Activated CD4-positive, alpha-beta memory T cell treated with anti-CD3 and anti-CD28 coated beads, Interleukin-2, amount 10 ng/mL, durations not matched to agents 7 days and 5 days (primary cell): ENCODE measurements around the gene GID8. TPM values are rescaled to one million over a fixed set of nuclear protein-coding genes. Genes with fewer than 3 reads are reported as not detected.

Source experiments
- CTCF ChIA-PET: fragments of 350-600 bp; sonication (Branson Sonifier 250); formaldehyde crosslinking; loops from one replicate; lab custom pipeline; 2021; ENCODE audit warnings: antibody characterized with exemption, inconsistent platforms; lab: Charles Lee
- POLR2A ChIA-PET: fragments of 350-600 bp; sonication (Branson Sonifier 250); formaldehyde crosslinking; loops from one replicate; lab custom pipeline; 2021; ENCODE audit warnings: antibody characterized with exemption; lab: Charles Lee
- DNase-seq: peaks from one replicate; pipeline ENCODE4 v3.0.0-alpha.2; 2020
- H3K27ac Mint-ChIP-seq: one replicate; pipeline ENCODE4 v1.8.0; 2021; ENCODE audit warnings: mild to moderate bottlenecking, mixed read lengths
- H3K27me3 Mint-ChIP-seq: one replicate; pipeline ENCODE4 v1.8.0; 2021; ENCODE audit warnings: mixed read lengths
- H3K36me3 Mint-ChIP-seq: one replicate; pipeline ENCODE4 v1.8.0; 2021; ENCODE audit warnings: low read depth, mixed read lengths
- H3K4me1 Mint-ChIP-seq: one replicate; pipeline ENCODE4 v1.8.0; 2021; ENCODE audit warnings: mixed read lengths
- H3K4me3 Mint-ChIP-seq: one replicate; pipeline ENCODE4 v1.8.0; 2021; ENCODE audit warnings: mild to moderate bottlenecking, mixed read lengths
- H3K9me3 Mint-ChIP-seq: one replicate; pipeline ENCODE4 v1.8.0; 2021; ENCODE audit warnings: mixed read lengths
- total RNA-seq, 2 experiments: library from RNA; stranded (reverse); gene quantifications; one replicate each; pipeline ENCODE4 v1.2.3, GENCODE V29; 2021

The GID8 gene
- 10 to 100 TPM; 31.9 to 32.8 TPM for total RNA-seq

DNA sequence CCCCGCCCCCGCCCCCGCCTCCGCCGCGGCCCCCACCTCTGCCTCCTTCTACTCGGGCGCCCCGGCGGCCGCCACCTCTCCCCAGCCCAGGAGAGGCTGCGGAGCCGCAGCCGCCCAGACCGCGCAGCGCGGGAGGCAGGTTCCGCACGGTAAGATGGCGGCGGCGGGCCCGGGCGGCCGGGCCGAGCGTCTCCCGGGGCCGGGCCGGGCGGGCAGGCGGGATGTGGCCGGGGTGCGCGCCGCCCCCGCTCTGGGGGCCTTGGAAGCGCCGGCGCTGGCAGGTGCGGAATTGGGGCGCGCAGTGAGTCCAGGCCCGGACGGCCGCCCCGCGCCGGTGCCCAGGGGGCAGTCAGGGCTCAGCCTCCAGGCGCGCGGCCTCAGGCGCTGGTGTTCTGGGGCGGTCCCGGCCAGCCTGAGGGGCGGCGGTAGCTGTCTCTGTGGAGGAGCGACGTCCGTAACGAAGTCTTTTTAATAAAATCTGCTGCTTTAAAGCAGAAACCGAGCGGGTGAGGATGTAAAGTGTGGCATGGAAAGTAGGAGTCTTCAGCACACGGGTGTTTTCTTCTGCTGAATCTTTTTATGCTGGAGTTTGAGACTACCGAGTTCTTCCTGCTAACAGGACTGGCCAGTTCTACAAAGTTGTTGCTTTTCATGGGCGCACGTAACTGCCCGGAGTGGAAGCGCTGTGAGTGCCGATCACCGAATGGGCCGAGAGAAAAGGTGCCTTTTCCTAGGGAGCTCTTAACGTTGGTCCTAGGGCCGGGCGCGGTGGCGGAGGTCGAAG is at the start of gene GID8:
Gene GID8, plus strand, starts transcription at position 43 of the 784 bp plus-strand sequence. CDS start 3,356 bp downstream, outside the sequence.
- Mint-ChIP-seq H3K4me1 (peaks cover 32% of the 10 kb centered on the region), H3K27me3 (no peaks in the 10 kb centered on the region), H3K27ac (peak within 1 kb of the TSS; percentile 94), H3K36me3 (peaks cover 38% of the 10 kb centered on the region), H3K4me3 (peak within 1 kb of the TSS; percentile 99), H3K9me3 (no peaks in the 10 kb centered on the region)
- POLR2A ChIA-PET = interaction anchor here (0.8 to 7.2 kb wide), 10 partner anchors 10 to 76 kb away, joined by 3 to 230 read pairs (median 6); partner anchors contain the start of genes DIDO1 and TCFL5
- no peak for DNase-seq
- CTCF ChIA-PET = interaction anchor here (1.2 to 3.2 kb wide), 7 partner anchors 10 to 36 kb away, joined by 3 to 16 read pairs (median 12); no protein-coding TSS in a partner anchor

- H3K27ac Mint-ChIP-seq = no peak overlapping the region
Measured at GRCh38 chr20:62888406-62888805, 49.5 kb upstream of the GID8 start.

DNA sequence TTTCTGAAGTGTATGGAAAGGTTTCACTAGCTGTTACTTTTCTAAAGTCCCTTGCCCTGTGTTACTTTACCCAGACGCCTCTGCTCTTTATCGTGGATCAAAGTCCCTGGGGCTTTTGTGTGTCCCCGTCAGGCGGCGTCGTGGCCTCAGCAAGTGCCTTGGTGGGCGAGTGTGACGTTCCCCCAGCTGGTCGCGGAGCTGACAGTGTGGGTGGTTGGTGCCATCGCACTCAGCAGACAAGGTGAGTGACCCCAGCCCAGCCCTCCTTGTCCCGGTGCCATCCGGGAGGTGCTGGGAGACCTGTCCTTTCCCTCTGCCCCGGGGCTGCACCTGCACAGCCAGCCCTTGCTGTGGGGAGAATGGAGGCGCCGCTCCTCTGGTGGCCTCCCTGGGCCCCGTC is 49.0 kb upstream of the GID8 start:
- H3K4me3 Mint-ChIP-seq = no peak overlapping the region
- no peak for DNase-seq
- ChIA-PET POLR2A (interaction anchor here (1.4 to 2.5 kb wide), 2 partner anchors 10 to 27 kb away, joined by 3 to 13 read pairs; partner anchors contain the start of gene TCFL5), CTCF (interaction anchor here (0.6 kb wide), 1 partner anchor 587 kb away, joined by 3 read pairs; no protein-coding TSS in a partner anchor)
- no peaks in the 10 kb centered on the region for H3K27me3 Mint-ChIP-seq
- peaks cover 74% of the 10 kb centered on the region for H3K36me3 Mint-ChIP-seq
- H3K9me3 Mint-ChIP-seq = no peaks in the 10 kb centered on the region
- H3K27ac Mint-ChIP-seq = no peak overlapping the region
- H3K4me1 Mint-ChIP-seq = peaks cover 38% of the 10 kb centered on the region

More at GRCh38 chr20:62888406-62888805, 49.5 kb upstream of the GID8 start:
- DNase-seq = no peak
- H3K4me1 Mint-ChIP-seq = peaks cover 35% of the 10 kb centered on the region
- no peaks in the 10 kb centered on the region for H3K9me3 Mint-ChIP-seq
- H3K27me3 Mint-ChIP-seq = no peaks in the 10 kb centered on the region
- no peak overlapping the region for H3K4me3 Mint-ChIP-seq
- peaks cover 69% of the 10 kb centered on the region for H3K36me3 Mint-ChIP-seq
- POLR2A ChIA-PET = interaction anchor here (1.4 to 2.5 kb wide), 2 partner anchors 10 to 27 kb away, joined by 3 to 13 read pairs; partner anchors contain the start of gene TCFL5
- CTCF ChIA-PET = interaction anchor here (0.6 kb wide), 1 partner anchor 586 kb away, joined by 3 read pairs; no protein-coding TSS in a partner anchor

DNA sequence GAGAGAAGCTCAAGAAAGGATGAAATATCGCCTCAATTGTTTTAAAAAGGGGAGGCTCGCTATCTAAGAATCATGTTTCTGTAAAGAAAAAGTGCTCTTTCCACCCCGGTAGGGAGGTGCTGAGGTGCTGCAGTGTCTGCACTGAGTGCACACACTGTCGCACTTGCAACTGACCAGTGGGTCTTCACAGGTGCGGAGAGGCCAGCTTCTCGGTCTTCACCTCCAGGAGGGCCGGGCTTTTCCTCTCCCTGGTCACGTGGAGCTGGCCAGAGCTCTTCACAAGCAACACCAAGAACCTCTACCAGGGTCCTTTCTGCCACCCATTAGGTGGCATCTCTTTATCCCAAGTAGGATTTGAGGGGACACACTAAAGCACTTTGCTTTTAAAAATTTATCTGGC is 48.5 kb upstream of the GID8 start:
- Mint-ChIP-seq H3K27me3 (no peaks in the 10 kb centered on the region), H3K9me3 (no peaks in the 10 kb centered on the region), H3K4me1 (peaks cover 38% of the 10 kb centered on the region), H3K27ac (no peak overlapping the region), H3K4me3 (no peak overlapping the region), H3K36me3 (peaks cover 78% of the 10 kb centered on the region)
- ChIA-PET CTCF (no interaction called here), POLR2A (interaction anchor here (1.2 to 2.5 kb wide), 3 partner anchors 9 to 28 kb away, joined by 3 to 13 read pairs (median 4); partner anchors contain the start of gene TCFL5)
- no peak for DNase-seq

- ChIA-PET POLR2A (interaction anchor here (1.2 kb wide), 1 partner anchor 14 kb away, joined by 4 read pairs; no protein-coding TSS in a partner anchor), CTCF (interaction anchor here (1.7 to 2.5 kb wide), 2 partner anchors 10 to 11 kb away, joined by 4 to 12 read pairs; no protein-coding TSS in a partner anchor)
- Mint-ChIP-seq H3K27me3 (no peaks in the 10 kb centered on the region), H3K36me3 (peaks cover 78% of the 10 kb centered on the region), H3K9me3 (no peaks in the 10 kb centered on the region), H3K27ac (no peak overlapping the region), H3K4me3 (no peak overlapping the region), H3K4me1 (peaks cover 38% of the 10 kb centered on the region)
- no peak for DNase-seq
Measured at GRCh38 chr20:62889871-62890270, 48.1 kb upstream of the GID8 start.

- no peaks in the 10 kb centered on the region for H3K27me3 Mint-ChIP-seq
- H3K4me3 Mint-ChIP-seq = no peak overlapping the region
- no peak for DNase-seq
- H3K9me3 Mint-ChIP-seq = no peaks in the 10 kb centered on the region
- H3K36me3 Mint-ChIP-seq = peaks cover 84% of the 10 kb centered on the region
- CTCF ChIA-PET = interaction anchor here (1.7 to 2.5 kb wide), 2 partner anchors 9 to 11 kb away, joined by 4 to 12 read pairs; no protein-coding TSS in a partner anchor
- H3K27ac Mint-ChIP-seq = peak overlapping the region; percentile 34
- POLR2A ChIA-PET = interaction anchor here (1.1 to 1.2 kb wide), 2 partner anchors 14 to 28 kb away, joined by 3 to 4 read pairs; no protein-coding TSS in a partner anchor
- H3K4me1 Mint-ChIP-seq = peaks cover 38% of the 10 kb centered on the region
Measured at GRCh38 chr20:62890444-62890843, 47.5 kb upstream of the GID8 start.

- CTCF ChIA-PET = interaction anchor here (0.7 to 2.5 kb wide), 4 partner anchors 8 to 28 kb away, joined by 3 to 12 read pairs (median 4); no protein-coding TSS in a partner anchor
- POLR2A ChIA-PET = interaction anchor here (0.8 to 1.4 kb wide), 3 partner anchors 10 to 36 kb away, joined by 3 to 5 read pairs (median 3); no protein-coding TSS in a partner anchor
- peak overlapping the region; percentile 34 for H3K27ac Mint-ChIP-seq
Measured at GRCh38 chr20:62891111-62891510, 46.8 kb upstream of the GID8 start.

GRCh38 chr20:62892348-62893304 is 45.3 kb upstream of the GID8 start:
- ChIA-PET CTCF (interaction anchor here (0.7 to 2.5 kb wide), 7 partner anchors 9 to 80 kb away, joined by 3 to 12 read pairs (median 4); no protein-coding TSS in a partner anchor), POLR2A (interaction anchor here (1.0 to 1.4 kb wide), 3 partner anchors 8 to 26 kb away, joined by 3 to 5 read pairs (median 3); no protein-coding TSS in a partner anchor)
- Mint-ChIP-seq H3K27ac (peak overlapping the region; percentile 61), H3K36me3 (peaks cover 81% of the 10 kb centered on the region), H3K27me3 (no peaks in the 10 kb centered on the region), H3K4me1 (peaks cover 32% of the 10 kb centered on the region), H3K4me3 (no peak overlapping the region), H3K9me3 (no peaks in the 10 kb centered on the region)
- no peak for DNase-seq

More at GRCh38 chr20:62891111-62891510, 46.8 kb upstream of the GID8 start:
- H3K27me3 Mint-ChIP-seq = no peaks in the 10 kb centered on the region
- no peak overlapping the region for H3K4me3 Mint-ChIP-seq
- peaks cover 38% of the 10 kb centered on the region for H3K4me1 Mint-ChIP-seq
- DNase-seq = peak; percentile 48
- H3K36me3 Mint-ChIP-seq = peaks cover 89% of the 10 kb centered on the region
- H3K9me3 Mint-ChIP-seq = no peaks in the 10 kb centered on the region

DNA sequence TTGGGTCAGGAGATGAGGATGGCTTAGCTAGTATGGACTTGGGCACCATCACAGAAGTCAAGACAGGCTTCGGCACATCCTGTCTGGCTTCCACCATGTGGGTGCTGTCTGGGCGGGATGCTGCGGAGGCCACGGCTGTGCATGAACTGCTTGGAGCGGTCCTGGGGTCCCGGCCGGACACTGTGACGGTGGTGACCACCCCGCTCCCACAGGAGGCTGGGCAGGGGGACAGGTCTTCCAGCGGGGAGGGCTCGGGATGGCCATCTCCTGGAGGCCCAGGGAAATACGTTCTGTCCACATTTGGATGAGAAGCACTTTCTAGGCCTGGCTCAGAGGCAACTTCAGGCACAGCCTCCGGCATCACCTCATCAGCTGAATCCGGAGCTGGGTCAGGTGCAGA is 44.2 kb upstream of the GID8 start:
- Mint-ChIP-seq H3K4me1 (peaks cover 39% of the 10 kb centered on the region), H3K36me3 (peaks cover 77% of the 10 kb centered on the region), H3K27me3 (no peaks in the 10 kb centered on the region), H3K27ac (no peak overlapping the region), H3K9me3 (no peaks in the 10 kb centered on the region), H3K4me3 (no peak overlapping the region)
- POLR2A ChIA-PET = interaction anchor here (1.1 to 1.2 kb wide), 2 partner anchors 10 to 25 kb away, joined by 3 read pairs; no protein-coding TSS in a partner anchor
- CTCF ChIA-PET = interaction anchor here (0.9 to 1.7 kb wide), 5 partner anchors 8 to 79 kb away, joined by 4 to 6 read pairs (median 4); no protein-coding TSS in a partner anchor
- no peak for DNase-seq

DNA sequence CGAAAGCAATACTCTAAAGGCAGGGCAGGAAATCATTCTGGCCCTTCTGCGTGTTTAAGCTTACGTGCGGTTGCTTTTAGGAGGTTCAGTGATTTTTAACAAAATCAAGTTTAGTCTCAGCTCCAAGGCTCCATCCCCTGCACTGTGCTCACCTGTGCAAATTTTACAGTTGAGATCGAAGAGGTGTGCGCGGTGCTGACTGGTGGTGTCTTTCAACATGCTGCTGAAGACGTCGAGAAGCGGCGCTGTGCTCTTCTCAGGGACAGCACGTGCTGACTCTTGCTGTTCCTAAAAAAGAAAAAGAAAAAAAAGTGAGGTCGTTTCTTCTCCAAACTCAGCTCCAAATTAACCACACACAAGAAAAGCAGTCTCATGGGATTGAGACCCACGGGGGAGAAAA is 43.7 kb upstream of the GID8 start:
- Mint-ChIP-seq H3K4me3 (no peak overlapping the region), H3K27me3 (no peaks in the 10 kb centered on the region), H3K27ac (no peak overlapping the region), H3K9me3 (no peaks in the 10 kb centered on the region), H3K36me3 (peaks cover 76% of the 10 kb centered on the region), H3K4me1 (peaks cover 45% of the 10 kb centered on the region)
- ChIA-PET POLR2A (interaction anchor here (1.1 to 1.2 kb wide), 2 partner anchors 9 to 24 kb away, joined by 3 read pairs; no protein-coding TSS in a partner anchor), CTCF (interaction anchor here (0.9 to 1.7 kb wide), 3 partner anchors 26 to 72 kb away, joined by 3 to 6 read pairs (median 4); no protein-coding TSS in a partner anchor)
- DNase-seq = no peak

- peaks cover 57% of the 10 kb centered on the region for H3K4me1 Mint-ChIP-seq
- CTCF ChIA-PET = interaction anchor here (0.9 to 1.1 kb wide), 2 partner anchors 12 to 25 kb away, joined by 3 to 5 read pairs; no protein-coding TSS in a partner anchor
- no peak overlapping the region for H3K27ac Mint-ChIP-seq
- no peak overlapping the region for H3K4me3 Mint-ChIP-seq
- H3K36me3 Mint-ChIP-seq = peaks cover 68% of the 10 kb centered on the region
- H3K27me3 Mint-ChIP-seq = no peaks in the 10 kb centered on the region
- DNase-seq = no peak
- no peaks in the 10 kb centered on the region for H3K9me3 Mint-ChIP-seq
- POLR2A ChIA-PET = no interaction called here
Measured at GRCh38 chr20:62895539-62895938, 42.4 kb upstream of the GID8 start.
